Placental epithelial cell (primary cell): ENCODE measurements around the gene OR2AE1. TPM values are rescaled to one million over a fixed set of nuclear protein-coding genes. Genes with fewer than 3 reads are reported as not detected.

Source experiments
- small RNA-seq: library from RNA; depleted of rRNA; stranded (forward); fragments of <200 nt; gene quantifications from one replicate; pipeline ENCODE3, GENCODE V24; 2012
- total RNA-seq: library from RNA; depleted of rRNA; stranded (reverse); fragments of >200 nt; gene quantifications from 2 replicates; pipeline ENCODE4 v1.2.3, GENCODE V29; 2012

The OR2AE1 gene
- total RNA-seq: under 0.01 and 0.54 TPM in 2 replicates

GRCh38 chr7:99876933-99877332, at the start of gene OR2AE1:
TSS of gene OR2AE1 (minus strand) at chr7:99877033. CDS start at chr7:99877033, 0 bp downstream.

GRCh38 chr7:99918959-99919813, 42.4 kb upstream of the OR2AE1 start, which contains the start of gene TRIM4:
TSS of gene TRIM4 (minus strand) at chr7:99919530. CDS start at chr7:99919401, 129 bp downstream.

Small RNA genes within 50 kb of the gene (small RNA-seq; reads per million reads assigned to genes)
- gene AC011904.1: not detected
- gene CYP3A52P: not detected

Other genes starting within 250 kb of the OR2AE1 start
- under 0.01 TPM in 1 of 2 replicates, not detected in the other for gene CYP3A5, start 197.0 kb downstream of the OR2AE1 start, total RNA-seq
- 0.22 TPM in 1 of 2 replicates, not detected in the other for gene CYP3A7, start 141.8 kb downstream of the OR2AE1 start, total RNA-seq
- not detected in 2 replicates for gene CYP3A4, start 92.8 kb downstream of the OR2AE1 start, total RNA-seq
- not detected in 2 replicates for gene CYP3A43, start 49.0 kb downstream of the OR2AE1 start, total RNA-seq
- gene TRIM4, start 42.5 kb upstream of the OR2AE1 start, total RNA-seq: 27.3 and 45.9 TPM in 2 replicates
- under 0.01 TPM in 1 of 2 replicates, not detected in the other for gene GJC3, start 52.6 kb upstream of the OR2AE1 start, total RNA-seq
- gene AZGP1, start 99.0 kb upstream of the OR2AE1 start, total RNA-seq: not detected in 2 replicates
- 43.4 and 54.6 TPM in 2 replicates for gene ZKSCAN1, start 138.6 kb upstream of the OR2AE1 start, total RNA-seq
- gene ZSCAN21, start 172.7 kb upstream of the OR2AE1 start, total RNA-seq: 8.0 and 8.6 TPM in 2 replicates
- 29.6 and 48.3 TPM in 2 replicates for gene ZNF3, start 204.7 kb upstream of the OR2AE1 start, total RNA-seq
- 40.0 and 54.4 TPM in 2 replicates for gene COPS6, start 211.9 kb upstream of the OR2AE1 start, total RNA-seq
- 47.9 and 52.2 TPM in 2 replicates for gene MCM7, start 224.4 kb upstream of the OR2AE1 start, total RNA-seq
- 16.2 and 19.2 TPM in 2 replicates for gene AP4M1, start 224.6 kb upstream of the OR2AE1 start, total RNA-seq
- 24.7 and 45.3 TPM in 2 replicates for gene TAF6, start 242.3 kb upstream of the OR2AE1 start, total RNA-seq
- 20.0 and 36.5 TPM in 2 replicates for gene CNPY4, start 242.6 kb upstream of the OR2AE1 start, total RNA-seq
- 0.87 and 2.0 TPM in 2 replicates for gene MBLAC1, start 249.9 kb upstream of the OR2AE1 start, total RNA-seq